H1 (cell line): ENCODE data around the gene MORN2. TPM values are rescaled to one million over a fixed set of nuclear protein-coding genes. Genes with fewer than 3 reads are reported as not detected.

Experiments
- CTCF ChIA-PET: fragments of 300-600 bp; sonication (Branson Sonifier 250); formaldehyde crosslinking; loops from one replicate; lab custom pipeline; 2021; ENCODE audit not compliant: partially characterized antibody; lab: Charles Lee
- POLR2A ChIA-PET: fragments of 300-600 bp; sonication (Branson Sonifier 250); formaldehyde crosslinking; loops from one replicate; lab custom pipeline; 2021; ENCODE audit warnings: inconsistent platforms; ENCODE audit not compliant: partially characterized antibody; lab: Charles Lee
- DNase-seq, 2 experiments: peaks; one replicate each; pipeline versions ENCODE4 v3.0.0 to v3.0.0-alpha.2; 2010 to 2022; ENCODE audit warnings: low spot score in 2 of 2, low read depth in 1 of 2, mixed read lengths in 1 of 2
- FAIRE-seq: peaks from 2 replicates; lab custom pipeline; 2011; peaks lifted over from hg19 to GRCh38; lab: Jason Lieb, UNC
- H2AFZ ChIP-seq: 2 replicates; pipeline ENCODE4 v1.8.1; 2012; ENCODE audit warnings: low read length, inconsistent platforms
- H2AK5ac ChIP-seq: 2 replicates; pipeline ENCODE4 v1.6.1; 2013; ENCODE audit warnings: low read depth, low read length
- H2BK120ac ChIP-seq: replicated peaks from 2 replicates; pipeline ENCODE3; 2013; ENCODE audit warnings: low read depth, low read length, inconsistent platforms
- H2BK12ac ChIP-seq: 2 replicates; pipeline ENCODE4 v1.6.1; 2013; ENCODE audit warnings: low read depth, low read length
- H2BK15ac ChIP-seq: 2 replicates; pipeline ENCODE4 v1.6.1; 2013; ENCODE audit warnings: low read length
- H2BK20ac ChIP-seq: 2 replicates; pipeline ENCODE4 v1.6.1; 2013; ENCODE audit warnings: low read length
- H2BK5ac ChIP-seq: 2 replicates; pipeline ENCODE4 v1.6.1; 2013; ENCODE audit warnings: low read depth, low read length
- H3K14ac ChIP-seq: 2 replicates; pipeline ENCODE4 v1.6.1; 2013; ENCODE audit warnings: inconsistent platforms; ENCODE audit not compliant: insufficient read length
- H3K18ac ChIP-seq: 2 replicates; pipeline ENCODE4 v1.6.1; 2013; ENCODE audit warnings: low read length; ENCODE audit errors: extremely low read depth
- H3K23ac ChIP-seq: 2 replicates; pipeline ENCODE4 v1.6.1; 2013; ENCODE audit warnings: inconsistent platforms; ENCODE audit not compliant: insufficient read length
- H3K23me2 ChIP-seq: 2 replicates; pipeline ENCODE4 v1.6.1; 2013; ENCODE audit warnings: low read depth, low read length
- H3K27ac ChIP-seq: 2 replicates; pipeline ENCODE4 v1.6.1; 2011; ENCODE audit warnings: low read depth, low read length, inconsistent platforms
- H3K27me3 ChIP-seq, 4 experiments: replicated peaks in 1 of 4; 1 replicate in 1 of 4; 2 replicates in 3 of 4; pipeline versions ENCODE4 v1.6.1 to v1.8.1; 2011 to 2013; ENCODE audit warnings: low read length in 3 of 4, mild to moderate bottlenecking in 3 of 4, inconsistent platforms in 2 of 4, mixed read lengths in 2 of 4, moderate library complexity in 1 of 4; ENCODE audit not compliant: control insufficient read depth in 3 of 4, insufficient read depth in 3 of 4; ENCODE audit errors: extremely low read depth in 1 of 4
- H3K36me3 ChIP-seq, 4 experiments: 2 replicates each; pipeline versions ENCODE4 v1.6.1 to v1.8.1; 2011 to 2013; ENCODE audit warnings: mild to moderate bottlenecking in 4 of 4, low read length in 3 of 4, moderate library complexity in 2 of 4, control low read depth in 1 of 4, inconsistent platforms in 1 of 4; ENCODE audit not compliant: insufficient read depth in 4 of 4, control insufficient read depth in 2 of 4
- H3K4ac ChIP-seq: replicated peaks from 2 replicates; pipeline ENCODE3; 2013; ENCODE audit warnings: low read length, low read depth, mixed read lengths, inconsistent platforms; ENCODE audit not compliant: insufficient read length
- H3K4me1 ChIP-seq, 4 experiments: replicated peaks in 1 of 4; 1 replicate in 1 of 4; 2 replicates in 3 of 4; pipeline versions ENCODE4 v1.6.1 to v1.8.1; 2011 to 2013; ENCODE audit warnings: low read length in 3 of 4, inconsistent platforms in 2 of 4, mixed read lengths in 1 of 4; ENCODE audit not compliant: insufficient read depth in 4 of 4, control insufficient read depth in 3 of 4
- H3K4me2 ChIP-seq, 2 experiments: 2 replicates each; pipeline versions ENCODE4 v1.6.1 to v1.8.1; 2011 to 2013; ENCODE audit warnings: low read depth in 2 of 2, low read length in 2 of 2, control low read depth in 1 of 2, inconsistent platforms in 1 of 2, mild to moderate bottlenecking in 1 of 2; ENCODE audit not compliant: insufficient read depth in 1 of 2
- H3K4me3 ChIP-seq, 4 experiments: fragments of 200-600, 300-600 bp in 1 of 4; sonication (generic), shearing (Covaris generic), sonication (Bioruptor Twin) in 1 of 4; 2 replicates each; pipeline versions ENCODE4 v1.5.1 to v1.8.1; 2011 to 2016; ENCODE audit warnings: low read length in 4 of 4, low read depth in 3 of 4, control low read depth in 2 of 4, inconsistent platforms in 2 of 4, mild to moderate bottlenecking in 2 of 4, mixed read lengths in 1 of 4, moderate library complexity in 1 of 4; ENCODE audit not compliant: insufficient read depth in 2 of 4; ENCODE audit errors: extremely low read depth in 1 of 4
- H3K56ac ChIP-seq: replicated peaks from 2 replicates; pipeline ENCODE3; 2013; ENCODE audit warnings: low read depth, mild to moderate bottlenecking, mixed read lengths, low read length, inconsistent platforms; ENCODE audit not compliant: insufficient read length
- H3K79me1 ChIP-seq: 2 replicates; pipeline ENCODE4 v1.6.1; 2013; ENCODE audit warnings: low read depth, low read length, control low read depth
- H3K79me2 ChIP-seq, 2 experiments: 2 replicates each; pipeline versions ENCODE4 v1.6.1 to v1.8.1; 2012 to 2013; ENCODE audit warnings: low read length in 2 of 2, mild to moderate bottlenecking in 2 of 2, inconsistent platforms in 1 of 2; ENCODE audit not compliant: insufficient read depth in 2 of 2, control insufficient read depth in 1 of 2
- H3K9ac ChIP-seq, 4 experiments: replicated peaks in 1 of 4; 1 replicate in 1 of 4; 2 replicates in 3 of 4; pipeline versions ENCODE4 v1.6.1 to v1.8.1; 2011 to 2013; ENCODE audit warnings: low read depth in 3 of 4, low read length in 3 of 4, control low read depth in 2 of 4, mild to moderate bottlenecking in 2 of 4, moderate library complexity in 2 of 4, inconsistent platforms in 1 of 4; ENCODE audit errors: extremely low read depth in 1 of 4
- H3K9me3 ChIP-seq, 2 experiments: 2 replicates each; pipeline versions ENCODE4 v1.6.1 to v1.8.1; 2012 to 2013; ENCODE audit warnings: mild to moderate bottlenecking in 2 of 2, moderate library complexity in 2 of 2, control low read depth in 1 of 2, inconsistent platforms in 1 of 2, low read depth in 1 of 2, low read length in 1 of 2, mixed read lengths in 1 of 2; ENCODE audit not compliant: insufficient read depth in 2 of 2
- H4K20me1 ChIP-seq, 2 experiments: replicated peaks in 1 of 2; 2 replicates each; pipeline versions ENCODE3 to v1.8.1; 2011 to 2013; ENCODE audit warnings: inconsistent platforms in 2 of 2, low read length in 2 of 2, mild to moderate bottlenecking in 1 of 2; ENCODE audit not compliant: insufficient read depth in 2 of 2, control insufficient read depth in 1 of 2
- H4K5ac ChIP-seq: 2 replicates; pipeline ENCODE4 v1.6.1; 2013; ENCODE audit warnings: low read length, low read depth, mixed read lengths, inconsistent platforms; ENCODE audit not compliant: insufficient read length
- H4K8ac ChIP-seq: 2 replicates; pipeline ENCODE4 v1.8.0; 2013; ENCODE audit warnings: mild to moderate bottlenecking, moderate library complexity, low read length, inconsistent platforms; ENCODE audit not compliant: insufficient read depth; ENCODE audit errors: extremely low read depth
- H4K91ac ChIP-seq: replicated peaks from 2 replicates; pipeline ENCODE3; 2013; ENCODE audit warnings: low read length, mixed read lengths, inconsistent platforms; ENCODE audit not compliant: insufficient read length
- EZH2 ChIP-seq: fragments of 200-600 bp; sonication (generic); IDR thresholded peaks from 2 replicates; pipeline ENCODE4 v1.7.1; 2012; ENCODE audit warnings: low read depth, mild to moderate bottlenecking, moderate library complexity, low read length, inconsistent platforms; ENCODE audit not compliant: severe bottlenecking
- HDAC6 ChIP-seq: IDR thresholded peaks from one replicate; pipeline ENCODE4 v1.7.1; 2012; ENCODE audit warnings: low read depth, mild to moderate bottlenecking, inconsistent platforms, low read length, moderate library complexity
- MAX ChIP-seq: IDR thresholded peaks from 2 replicates; pipeline ENCODE4 v1.6.1; 2012; ENCODE audit warnings: inconsistent platforms
- NANOG ChIP-seq: IDR thresholded peaks from 2 replicates; pipeline ENCODE4 v1.6.1; 2011; ENCODE audit warnings: low read length, low read depth, mild to moderate bottlenecking, inconsistent platforms; ENCODE audit not compliant: insufficient read depth, poor library complexity, severe bottlenecking
- YY1 ChIP-seq: IDR thresholded peaks from 2 replicates; pipeline ENCODE4 v1.6.1; 2011; ENCODE audit warnings: low read depth, mild to moderate bottlenecking, low read length
- polyA plus RNA-seq, 7 experiments: library from polyadenylated mRNA; depleted of rRNA in 3 of 7; stranded (reverse) in 5 of 7; unstranded in 2 of 7; fragments of >200 nt in 5 of 7; fragments of 200-250 nt in 2 of 7; gene quantifications; 1 replicate in 5 of 7; 2 replicates in 1 of 7; 4 replicates in 1 of 7; pipeline versions ENCODE4 v1.2.1 to v1.2.3, GENCODE V29; 2011 to 2013; ENCODE audit warnings: missing spikeins in 2 of 7, mixed read lengths in 2 of 7
- total RNA-seq: library from RNA; stranded (reverse); fragmentation: NEBNext Ultra II Directional; extraction: Animal tissue kit (Norgen Biotek cat#: 25700); gene quantifications from 2 replicates; pipeline ENCODE4 v1.2.1, GENCODE V29; 2021

MORN2 gene
- total and polyA plus RNA-seq, 2 of the 8 experiments (the other 6 are each of a cell fraction or from before 2014, with no cell fraction given) = 7.2 to 11.3 TPM

DNA sequence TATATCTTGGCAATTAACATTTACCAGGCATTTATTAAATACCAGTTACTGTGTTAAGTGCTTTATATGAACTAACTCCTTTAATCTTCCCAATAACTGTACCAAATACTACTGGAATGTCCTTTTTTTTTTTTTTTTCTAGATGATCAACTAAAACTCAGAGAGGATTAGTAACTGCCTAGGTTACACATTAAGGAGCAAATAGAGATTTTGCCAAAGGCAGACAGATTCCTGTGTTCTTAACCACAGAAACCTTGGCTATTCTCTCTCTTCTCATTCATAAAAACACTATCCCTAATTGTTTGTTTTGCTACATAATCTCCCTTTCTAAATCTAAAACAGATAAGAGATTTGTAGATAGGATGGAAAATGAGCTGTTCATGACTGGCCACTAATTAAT, 13.3 kb upstream of the MORN2 start:
- Histone ChIP-seq H3K36me3 (peaks cover 6 to 38% (median 30%) of the 10 kb centered on the region in 4 experiments), H3K4me3 (no peak overlapping the region), H3K9ac (no peak overlapping the region)

More for the DNA sequence above, 13.3 kb upstream of the MORN2 start:
- Histone ChIP-seq H2BK20ac (no peak overlapping the region), H3K14ac (no peak overlapping the region), H3K9me3 (no peaks in the 10 kb centered on the region), H3K23me2 (no peaks in the 10 kb centered on the region; the same call in 1 of the 2 replicates), H3K56ac (no peak overlapping the region), H3K4me2 (no peak overlapping the region), H3K4ac (no peak overlapping the region), H3K79me1 (no peaks in the 10 kb centered on the region), H2BK12ac (no peak overlapping the region), H4K5ac (no peak overlapping the region)
- CTCF ChIA-PET = no interaction called here
- no peak for TF ChIP-seq NANOG
- no peak for TF ChIP-seq HDAC6
- TF ChIP-seq YY1 = no peak
- TF ChIP-seq EZH2 = no peak
- no peak for TF ChIP-seq MAX
- TF ChIP-seq, all 59 proteins: peak for 0
- FAIRE-seq (no peak), DNase-seq (no peak)
- H3K4me1 ChIP-seq = no peaks in the 10 kb centered on the region
- H4K91ac ChIP-seq = no peak overlapping the region
- no peak overlapping the region for H3K23ac ChIP-seq
- no peaks in the 10 kb centered on the region for H4K20me1 ChIP-seq
- H2BK5ac ChIP-seq = no peak overlapping the region
- no peak overlapping the region for H3K18ac ChIP-seq
- no peaks in the 10 kb centered on the region for H3K79me2 ChIP-seq
- no peak overlapping the region for H2BK15ac ChIP-seq
- no peak overlapping the region for H4K8ac ChIP-seq
- H2AFZ ChIP-seq = no peak overlapping the region
- no peak overlapping the region for H3K27ac ChIP-seq
- H3K27me3 ChIP-seq = no peaks in the 10 kb centered on the region
- H2BK120ac ChIP-seq = no peak overlapping the region
- POLR2A ChIA-PET = no interaction called here
- no peak overlapping the region for H2AK5ac ChIP-seq
